DMS79 (cell line): ENCODE results near the gene NDRG2.
"Not testable (repeated sequence)": the region's sequence is repeated elsewhere in the genome, so short reads cannot be mapped to it uniquely, and the experiment has no call there.

Experiments
- DNase-seq: peaks from one replicate; lab custom pipeline; 2025; lab: John Stamatoyannopoulos, UW

NDRG2 gene

DNA sequence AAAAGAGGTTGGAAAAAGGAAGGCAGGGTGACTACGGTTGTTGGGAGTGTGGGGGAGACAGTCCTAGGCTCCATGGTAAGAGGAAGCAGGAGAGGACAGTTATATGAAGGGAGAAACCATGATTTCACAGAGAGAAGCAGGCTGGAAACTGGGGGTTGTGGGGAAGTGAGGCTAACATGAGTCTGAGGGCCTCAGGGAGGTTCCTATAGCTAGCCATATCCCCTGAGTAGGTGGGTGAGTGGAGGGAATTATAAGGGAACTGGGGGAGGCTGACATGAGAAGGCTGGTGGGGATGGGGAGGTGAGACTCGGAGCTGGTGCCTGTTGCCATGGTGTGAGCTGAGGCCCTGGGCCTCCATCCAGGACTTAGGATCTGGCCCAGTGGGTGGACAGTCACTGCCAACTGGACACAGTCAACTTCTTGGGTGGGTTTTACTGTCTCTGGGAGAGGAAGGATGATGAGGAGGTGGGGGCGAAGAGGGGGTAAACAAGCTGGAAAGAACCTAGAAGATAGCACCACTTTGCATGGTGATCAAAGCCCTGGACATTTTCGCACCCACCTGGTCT lies 8.4 kb upstream of the NDRG2 start:
- DNase-seq: no peak

DNA sequence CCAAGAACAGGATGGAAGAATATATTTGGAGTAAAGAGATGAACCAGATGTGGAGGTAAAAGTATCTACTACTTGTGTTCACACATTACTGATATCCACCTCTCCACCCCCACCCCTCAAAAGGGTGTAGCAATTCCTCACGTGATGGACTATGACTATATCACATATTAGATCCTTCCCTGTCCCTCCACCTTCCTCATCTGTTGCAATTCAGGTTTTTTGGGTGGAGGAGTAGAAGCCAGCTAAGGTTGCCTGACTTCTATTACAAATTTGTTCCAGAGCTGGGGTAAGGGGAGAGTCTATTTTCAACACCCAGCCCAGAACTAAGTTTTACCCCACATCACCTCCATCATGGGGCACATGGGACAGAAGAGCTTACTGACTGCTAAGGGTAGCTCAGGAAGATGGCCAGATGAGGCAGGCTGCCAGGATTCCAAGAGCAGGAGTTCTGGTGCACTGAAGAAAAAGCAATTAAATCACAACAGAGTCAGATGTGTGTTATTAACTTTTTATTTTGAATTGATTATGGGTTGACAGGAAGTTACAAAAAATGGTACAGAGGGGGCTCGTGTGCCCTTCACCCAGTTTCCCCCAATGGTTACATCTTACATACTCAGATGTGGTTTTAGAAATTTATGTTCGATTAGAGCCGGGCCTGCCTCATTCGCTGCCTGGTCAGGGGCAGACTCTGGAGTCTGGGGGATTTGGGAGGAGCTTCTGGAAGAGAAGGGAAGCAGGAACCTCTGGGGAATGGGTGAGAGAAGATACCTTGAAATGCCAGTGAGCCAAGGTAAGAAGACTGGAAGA lies 7.7 kb upstream of the NDRG2 start:
- no peak for DNase-seq

DNA sequence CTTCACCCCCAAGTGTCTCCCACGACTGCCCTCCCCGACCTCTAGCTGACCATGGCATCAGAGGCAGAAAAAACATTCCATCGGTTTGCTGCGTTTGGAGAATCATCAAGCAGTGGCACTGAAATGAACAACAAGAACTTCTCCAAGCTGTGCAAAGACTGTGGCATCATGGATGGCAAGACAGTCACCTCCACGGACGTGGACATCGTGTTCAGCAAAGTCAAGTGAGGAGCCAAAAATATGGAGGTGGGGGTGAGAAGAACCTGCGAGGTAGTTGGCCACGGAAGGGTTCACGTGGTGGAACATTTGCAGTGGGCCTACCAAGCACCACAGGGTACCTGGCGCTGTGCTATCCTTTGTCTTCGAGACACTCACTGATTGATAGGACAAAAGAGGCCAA lies 5.7 kb upstream of the NDRG2 start:
- no peak for DNase-seq

DNA sequence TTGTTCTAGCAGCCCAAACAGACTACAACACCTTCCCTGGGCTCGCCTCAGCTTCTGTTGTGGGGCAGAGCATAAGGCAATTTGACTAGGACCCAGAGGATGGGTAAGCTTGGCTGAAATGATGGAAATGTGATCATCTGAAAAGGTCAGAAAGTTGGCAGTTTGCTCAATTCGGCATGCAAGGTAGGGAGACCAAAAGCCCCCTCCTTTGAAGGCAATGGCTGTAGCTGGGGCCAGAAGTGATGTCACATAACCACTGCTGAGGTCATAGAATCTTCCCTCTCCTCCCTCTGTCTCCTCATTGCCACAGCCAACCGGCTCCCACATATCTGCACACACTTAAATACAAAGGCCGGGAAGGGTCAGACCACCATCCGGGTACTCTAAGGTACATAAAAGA lies 5.1 kb upstream of the NDRG2 start, which contains the start of gene TPPP2:
TPPP2 (plus strand) TSS at position 301 of the 400 bp plus-strand sequence. CDS start 365 bp downstream, outside the sequence.
- DNase-seq: no peak

DNA sequence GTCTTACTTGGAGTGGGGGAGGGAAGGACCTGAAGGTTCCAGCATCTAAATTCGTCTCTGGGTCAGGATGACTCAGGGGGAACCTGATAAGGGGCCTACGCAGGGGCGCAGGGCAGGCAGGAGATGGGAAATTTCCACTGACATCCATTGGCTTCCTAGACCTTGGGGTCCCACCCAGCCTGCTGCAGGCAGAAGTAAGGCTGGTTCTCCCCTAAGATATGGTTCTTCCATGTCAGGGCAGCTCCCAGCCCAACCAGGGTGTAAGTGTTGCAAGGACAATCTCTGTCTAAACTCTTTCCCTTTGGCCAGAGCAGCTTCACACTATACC lies 2.1 kb upstream of the NDRG2 start:
- no peak for DNase-seq

DNA sequence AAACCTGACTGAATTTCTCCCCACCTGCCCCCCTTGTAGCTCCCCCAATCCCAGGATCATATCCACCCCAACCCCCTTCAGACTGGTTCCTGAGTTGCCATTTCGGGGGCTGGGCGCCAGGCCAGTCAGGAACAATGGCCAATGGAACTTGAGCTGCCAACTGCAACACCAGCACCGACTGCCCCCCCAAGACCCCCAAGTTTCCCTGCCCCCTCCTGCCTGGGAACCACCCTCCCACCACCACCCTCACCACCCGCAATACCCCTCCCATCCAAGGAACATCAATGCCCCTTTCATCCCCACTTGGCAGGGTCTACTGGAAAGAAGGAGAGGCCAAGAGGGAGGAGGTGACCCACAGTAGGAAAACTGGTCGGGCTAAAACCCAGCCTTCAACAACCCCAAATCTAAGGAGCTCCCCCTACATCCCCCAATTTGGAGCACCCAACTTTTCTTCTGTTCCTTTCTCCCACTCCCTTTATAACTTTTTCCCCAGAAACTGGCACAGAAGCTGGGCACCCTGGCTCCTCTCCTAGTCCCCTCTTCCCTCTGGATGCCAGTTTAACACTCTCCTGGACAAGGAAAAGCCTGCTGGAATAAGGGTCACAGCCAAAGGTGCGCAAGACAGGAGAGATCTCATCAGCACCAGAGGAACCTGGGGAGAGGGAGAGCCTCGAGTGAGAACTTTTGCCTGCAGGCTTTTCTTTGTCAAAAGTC lies 1.6 kb upstream of the NDRG2 start:
- DNase-seq: no peak

DNA sequence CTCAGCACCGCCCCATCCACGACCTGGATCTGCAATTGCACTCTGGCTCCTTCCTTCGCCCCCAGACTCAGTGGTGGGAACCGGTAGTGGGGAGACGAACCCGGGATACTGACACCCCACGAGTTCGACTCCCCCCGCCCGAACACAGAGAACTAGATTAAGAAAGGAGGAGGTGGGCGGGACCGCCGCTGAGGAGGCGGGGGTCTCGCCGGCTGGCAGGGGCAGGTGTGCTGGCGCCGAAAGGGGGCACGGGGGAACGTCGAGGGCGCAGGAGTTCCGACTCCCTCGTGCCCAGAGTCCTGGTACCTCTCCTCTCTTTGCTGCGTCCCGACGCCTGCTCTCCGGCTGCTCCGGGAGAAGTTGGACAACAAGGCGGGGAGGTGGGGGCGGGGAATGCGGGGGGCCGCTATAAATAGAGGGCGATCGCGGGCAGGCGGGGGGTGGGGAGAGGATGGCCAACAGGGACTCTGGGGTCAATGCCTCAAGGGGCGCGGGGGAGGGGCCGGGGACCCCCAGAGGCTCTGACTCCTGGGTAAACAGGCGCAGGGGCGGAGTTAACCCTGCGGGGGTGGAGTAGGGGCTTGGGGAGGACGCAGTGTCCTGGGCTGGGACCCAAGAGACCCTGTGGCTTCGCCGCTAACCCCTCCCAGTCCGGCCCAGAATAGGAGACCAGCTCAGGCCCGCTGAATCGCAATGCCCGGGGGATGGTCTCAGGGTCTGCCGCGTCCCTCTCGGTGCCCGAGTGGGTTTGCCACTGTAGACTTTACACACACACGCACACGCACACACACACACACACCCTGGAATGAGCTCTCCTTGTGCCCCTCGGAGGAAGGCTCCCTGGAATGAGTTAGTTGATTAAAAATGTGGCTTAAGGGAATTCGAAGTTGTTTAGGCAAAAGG lies 761 bp upstream of the NDRG2 start:
- DNase-seq: no peak

DNA sequence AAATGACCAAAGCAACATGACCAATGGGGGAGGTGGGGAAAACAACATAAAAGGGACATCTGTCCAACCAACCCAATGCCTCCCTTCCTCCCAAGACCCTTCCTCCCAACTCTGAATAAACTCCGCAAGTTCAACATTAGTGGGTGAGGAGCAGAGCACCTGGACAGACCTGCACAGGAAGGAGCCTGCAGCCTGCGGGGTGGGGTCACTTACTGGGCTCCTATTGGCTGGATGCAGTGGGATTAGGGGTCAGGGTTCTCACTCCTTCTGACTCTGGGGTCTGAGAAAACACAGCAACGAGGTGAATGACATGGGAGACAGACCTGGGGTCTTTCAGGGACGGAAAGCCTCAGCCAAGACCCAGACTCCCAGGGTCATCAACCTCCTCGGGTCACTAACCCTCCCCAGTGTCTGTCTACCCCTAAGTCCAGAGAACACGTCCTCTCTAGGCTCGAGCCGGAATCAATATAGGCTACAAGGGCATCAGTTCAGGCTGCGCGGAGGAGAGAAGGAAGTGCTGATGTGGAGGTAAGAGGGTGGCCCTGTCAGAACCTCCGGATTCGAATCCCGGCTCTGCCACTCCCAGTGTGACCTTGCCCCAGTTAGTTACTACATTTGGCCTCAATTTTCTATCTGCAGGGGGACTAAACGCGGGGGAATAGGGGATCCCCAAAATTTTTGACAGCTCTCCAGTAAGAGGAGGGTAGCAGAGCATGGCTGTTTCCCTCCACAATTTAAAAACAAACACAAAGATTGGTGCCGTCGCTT lies 860 bp downstream of the NDRG2 start:
- no peak for DNase-seq

DNA sequence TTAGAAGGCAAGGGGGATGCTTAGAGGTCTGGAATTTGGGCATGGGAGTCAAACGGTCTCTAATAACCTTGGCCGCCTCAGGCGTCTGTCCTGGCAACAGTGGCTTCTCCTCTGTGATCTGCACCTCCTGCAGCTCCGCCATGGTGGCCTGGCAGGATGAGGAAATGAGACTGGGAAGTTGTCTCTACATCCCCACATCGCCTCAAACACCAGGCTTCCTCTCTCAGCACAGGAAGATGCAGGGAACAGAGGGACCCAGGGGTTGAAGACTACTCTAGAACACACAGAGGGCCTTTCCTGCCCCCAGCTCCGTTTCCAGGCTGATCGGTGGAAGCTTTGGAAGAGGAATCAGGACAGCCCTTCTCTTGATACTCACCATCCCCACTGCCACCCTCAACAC lies 1.7 kb downstream of the NDRG2 start:
- no peak for DNase-seq

DNA sequence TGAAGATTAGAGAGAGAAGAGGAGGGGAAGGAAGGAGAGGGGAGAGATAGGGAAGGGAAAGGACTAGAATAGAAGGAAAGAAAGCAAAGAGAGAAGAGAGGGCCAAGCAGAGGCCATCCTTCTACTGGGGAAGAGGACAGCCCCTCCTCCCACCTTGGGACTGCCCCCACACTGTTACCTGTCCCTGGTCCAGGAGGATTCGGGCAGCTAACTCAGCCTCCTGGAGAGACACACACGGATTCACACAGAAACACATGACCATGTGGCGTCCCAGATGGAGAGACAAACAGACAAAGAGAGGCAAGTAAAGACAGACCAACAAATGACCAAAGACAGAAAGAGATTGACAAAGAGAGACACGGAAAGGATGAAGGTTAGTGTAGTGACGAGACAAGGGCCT lies 2.2 kb downstream of the NDRG2 start:
- no peak for DNase-seq

DNA sequence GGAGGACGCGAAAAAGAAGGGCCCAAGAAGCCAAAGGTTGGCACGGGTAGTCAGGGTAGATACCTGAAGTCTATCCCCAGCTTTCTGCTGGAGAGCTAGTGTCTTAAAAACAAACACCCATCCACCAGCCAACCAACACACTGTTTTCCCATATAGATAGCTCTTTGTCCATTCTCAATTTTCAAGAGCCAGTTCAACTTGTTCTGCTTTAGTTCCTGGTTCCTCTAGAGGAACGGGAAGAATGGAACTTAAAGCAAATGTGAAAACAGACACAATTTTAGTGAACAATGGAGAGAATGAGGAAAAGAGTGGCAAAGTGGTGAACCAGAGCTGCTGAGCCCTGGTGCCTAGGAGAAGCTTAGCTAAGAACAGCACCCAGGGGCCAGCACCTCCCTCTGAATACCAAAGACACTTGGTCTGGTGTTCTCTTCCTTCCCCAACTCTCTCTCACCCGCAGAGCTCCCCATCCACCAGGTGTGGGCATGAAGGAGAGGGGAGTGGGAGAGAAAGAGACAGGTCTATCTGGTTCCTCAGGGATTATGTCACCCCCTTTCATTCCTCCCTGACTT lies 3.8 kb downstream of the NDRG2 start:
- DNase-seq: no peak

DNA sequence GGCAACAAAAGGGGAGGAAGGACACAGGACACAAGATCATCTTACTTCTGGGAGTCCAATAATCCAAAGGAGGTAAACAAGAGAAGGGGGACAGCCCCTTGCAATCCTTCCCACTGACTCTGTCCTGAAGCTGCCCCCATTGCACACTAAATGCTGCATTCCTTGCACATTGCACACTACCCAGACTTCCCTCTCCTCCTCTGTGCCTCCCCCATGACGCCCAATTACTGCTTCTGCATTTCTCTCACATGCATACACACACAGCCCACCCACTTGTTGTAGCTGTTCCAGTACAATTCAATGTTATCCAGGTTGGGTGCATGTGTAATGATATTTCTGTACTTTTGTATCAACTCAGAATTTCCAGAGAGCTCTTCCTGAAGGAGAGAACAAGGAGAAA lies 5.5 kb downstream of the NDRG2 start:
- no peak for DNase-seq

DNA sequence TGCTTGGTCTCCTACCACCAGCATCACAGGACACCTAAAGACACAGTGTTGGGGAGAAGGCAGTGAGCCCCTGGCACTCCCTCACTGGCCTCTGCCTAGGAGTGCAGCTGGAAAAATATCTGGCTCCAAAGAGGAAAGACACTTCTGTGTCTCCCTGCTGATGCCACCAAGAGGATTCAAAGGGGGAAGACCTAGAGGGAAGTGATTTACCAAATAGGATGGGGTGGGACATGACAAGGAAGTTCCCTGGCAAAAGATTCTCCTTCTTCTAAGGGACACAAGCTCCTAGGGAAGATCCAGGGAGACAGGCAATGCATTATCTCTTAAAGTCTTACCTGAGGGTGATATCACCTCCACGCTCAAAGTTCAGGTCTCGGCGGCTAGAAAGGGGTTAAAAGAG lies 6.1 kb downstream of the NDRG2 start:
- DNase-seq: no peak

DNA sequence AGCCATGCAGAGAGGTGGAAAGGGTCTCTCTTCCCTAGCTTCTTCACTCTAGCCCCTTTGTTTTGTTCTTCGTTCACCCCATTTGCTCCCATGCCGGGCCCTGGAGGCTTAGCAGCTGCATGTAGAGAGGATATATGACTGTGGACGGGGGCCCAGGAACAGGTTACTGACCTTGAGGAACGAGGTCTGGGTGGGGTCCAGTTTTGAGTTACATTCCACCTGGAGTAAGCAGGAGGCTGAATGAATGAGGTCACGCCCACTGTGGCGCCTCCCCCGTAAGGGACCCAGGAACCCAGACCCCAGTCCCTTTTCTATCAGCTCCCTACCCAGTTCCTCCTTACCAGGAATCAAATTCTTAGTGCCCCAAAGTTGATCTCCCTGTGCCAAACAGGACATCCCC lies 6.6 kb downstream of the NDRG2 start:
- DNase-seq: no peak

DNA sequence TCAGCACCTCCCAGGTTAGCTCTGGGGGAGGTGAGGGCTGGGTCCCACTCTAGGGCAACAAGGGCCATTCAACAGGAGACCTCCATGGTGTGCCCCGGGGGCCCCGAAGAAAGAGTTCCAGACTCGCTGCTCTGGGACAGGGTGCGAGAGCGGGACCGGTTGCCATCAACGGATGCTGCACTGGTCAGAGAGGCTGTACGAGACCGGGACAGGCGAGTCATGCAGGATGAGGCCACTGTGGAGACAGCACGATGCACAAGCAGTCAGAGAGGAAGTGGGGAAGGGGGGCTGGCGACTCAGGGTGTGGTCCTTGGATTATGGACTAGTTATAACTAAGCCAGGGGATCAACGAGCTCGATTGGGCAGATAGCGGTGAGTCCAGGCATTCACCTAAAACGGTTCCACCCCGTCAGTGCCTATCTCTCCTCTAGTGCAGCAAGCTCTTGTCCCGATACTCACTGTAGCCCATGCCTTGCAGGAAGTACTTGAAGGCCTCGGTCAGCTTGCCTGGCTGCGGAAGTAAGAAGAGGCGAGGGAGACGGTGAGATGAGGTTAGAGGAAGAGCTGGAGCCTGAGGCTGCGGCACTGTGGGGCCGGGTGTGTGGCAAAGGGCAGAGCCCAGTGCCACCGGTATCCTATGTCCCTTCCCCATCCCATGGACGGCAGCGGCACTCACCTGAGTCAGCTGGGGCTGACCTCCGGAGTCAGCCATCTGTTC lies 7.2 kb downstream of the NDRG2 start:
- no peak for DNase-seq

DNA sequence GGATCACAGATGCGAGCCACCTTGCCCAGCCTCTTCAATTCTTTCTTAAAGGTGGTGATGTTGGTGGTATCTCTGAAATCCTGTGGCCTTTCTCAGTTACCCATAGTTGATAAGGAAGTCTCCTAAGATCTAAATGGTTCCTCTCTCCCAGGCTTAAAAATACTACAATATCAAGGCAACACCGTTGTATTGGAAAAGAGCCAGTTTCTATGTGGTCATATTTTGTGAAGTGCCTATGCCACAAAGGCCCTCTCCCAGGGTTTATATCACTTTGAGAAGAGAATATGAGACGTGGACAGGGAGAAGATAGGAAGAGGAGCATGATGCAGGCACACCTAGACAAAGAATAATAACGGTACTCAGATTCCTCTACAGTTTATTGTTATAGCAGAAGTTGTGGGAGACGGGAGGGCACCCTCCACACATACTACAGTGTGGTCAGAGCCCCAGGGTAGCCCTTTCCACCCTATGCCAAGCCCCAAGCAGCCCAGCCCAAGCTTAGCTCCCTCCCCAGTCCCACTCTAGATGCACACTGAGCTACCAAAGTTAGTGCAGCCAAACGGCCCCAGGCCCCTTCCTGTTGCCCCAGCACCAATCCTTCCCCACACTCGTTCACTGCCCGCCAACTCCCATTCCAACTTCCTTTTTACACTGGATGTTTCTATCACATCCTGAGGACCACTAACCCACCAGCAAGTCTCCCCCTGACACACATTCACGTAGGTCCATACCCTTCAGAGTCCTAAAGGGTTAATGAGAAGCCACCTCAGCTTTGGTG lies 8.3 kb downstream of the NDRG2 start:
- no peak for DNase-seq

DNA sequence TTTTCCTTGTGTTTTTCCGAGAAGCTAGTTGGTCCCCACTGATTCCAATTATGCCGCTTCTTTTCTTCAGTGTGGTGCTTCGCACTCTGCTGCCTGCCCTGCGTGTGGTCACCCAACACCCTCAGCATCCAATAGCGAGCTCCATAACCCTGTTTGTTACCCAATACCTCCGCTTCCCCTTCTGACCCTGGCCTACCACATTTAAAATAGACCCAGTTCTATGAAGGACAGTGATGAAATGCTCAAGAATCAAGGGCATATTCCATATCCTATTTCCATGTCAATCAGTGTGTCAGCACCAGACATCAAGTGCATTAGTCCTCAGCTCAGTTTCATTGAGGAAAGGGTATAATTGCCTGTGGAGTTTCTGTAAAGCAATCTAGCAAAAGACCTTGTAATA lies 9.5 kb downstream of the NDRG2 start:
- no peak for DNase-seq

DNA sequence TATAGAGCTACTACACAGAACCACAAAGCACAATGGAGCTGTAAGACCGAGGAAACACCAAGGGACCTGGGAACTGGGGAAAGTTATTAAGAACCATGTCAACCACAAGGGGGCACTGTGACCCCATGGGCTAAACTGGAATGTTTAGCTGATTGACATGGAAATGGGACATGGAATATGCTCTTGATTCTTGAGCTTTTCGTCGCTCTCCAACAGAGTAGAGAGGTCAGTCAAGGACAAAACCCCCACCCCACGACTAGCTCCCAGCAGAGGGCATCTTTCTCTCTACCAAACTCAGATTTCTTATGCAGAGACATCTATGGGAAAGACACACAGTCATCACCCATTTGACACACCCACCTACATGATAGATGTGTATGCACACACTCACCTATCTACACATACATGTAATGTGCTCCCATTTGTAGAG lies 10.1 kb downstream of the NDRG2 start:
- DNase-seq: peak; percentile 54

DNA sequence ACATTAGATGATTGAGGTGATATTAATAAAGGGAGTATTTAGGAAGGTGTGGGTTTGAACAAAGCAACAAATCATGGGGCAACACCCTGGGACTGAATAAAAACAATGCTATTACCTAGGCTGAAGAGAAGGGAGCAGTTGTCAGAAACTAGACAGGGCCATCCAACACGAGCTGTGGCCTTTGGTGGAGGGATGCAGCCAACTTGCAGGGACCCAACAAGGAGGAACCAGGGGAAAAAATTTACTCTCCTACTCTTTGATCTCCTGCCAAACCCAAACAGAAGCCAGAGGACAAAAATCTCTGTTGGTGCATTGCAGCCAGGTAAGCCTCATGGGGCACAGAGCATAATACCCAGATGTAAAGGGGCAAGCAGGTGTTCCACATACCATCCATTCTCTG lies 13.7 kb downstream of the NDRG2 start:
- no peak for DNase-seq

DNA sequence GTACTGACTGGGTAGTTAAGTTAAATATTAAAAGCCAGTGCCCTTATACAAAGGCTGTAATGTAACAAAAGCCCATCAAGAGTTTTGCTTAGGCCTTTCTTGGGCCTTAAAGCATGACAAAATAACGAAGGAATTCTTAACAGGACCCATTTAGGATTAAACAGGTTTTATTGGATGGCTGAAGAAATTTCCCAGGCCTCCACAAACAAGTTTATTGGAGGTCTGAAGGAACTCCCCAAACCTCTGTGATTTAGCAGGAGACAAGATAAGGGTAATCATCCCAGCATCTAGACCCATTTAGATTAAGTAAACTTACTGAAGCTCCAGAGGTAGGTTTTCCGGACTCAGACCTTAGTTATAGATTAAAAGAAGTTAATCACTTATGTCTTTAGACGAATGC lies 15.1 kb downstream of the NDRG2 start:
- DNase-seq: not testable (repeated sequence)
